ENCODE results near the gene CD2BP2.

DNA sequence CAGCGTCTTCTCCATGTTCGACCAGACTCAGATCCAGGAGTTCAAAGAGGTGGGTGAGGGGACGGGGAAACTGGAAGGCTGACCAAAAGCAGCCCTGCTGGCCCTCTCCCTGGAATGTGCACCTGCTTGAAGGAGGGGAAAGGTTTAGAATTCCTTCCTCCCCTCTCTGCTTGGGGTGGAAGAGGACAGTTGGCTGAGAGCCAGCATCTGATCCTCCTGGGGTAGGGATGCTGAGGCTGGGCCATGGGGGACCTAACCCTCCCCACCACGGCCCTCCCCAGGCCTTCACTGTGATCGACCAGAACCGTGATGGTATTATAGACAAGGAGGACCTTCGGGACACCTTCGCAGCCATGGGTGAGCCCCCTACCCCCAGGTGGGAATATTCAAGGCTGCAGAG lies 20.8 kb upstream of the CD2BP2 start:
- TF ChIP-seq, protein P1, sequence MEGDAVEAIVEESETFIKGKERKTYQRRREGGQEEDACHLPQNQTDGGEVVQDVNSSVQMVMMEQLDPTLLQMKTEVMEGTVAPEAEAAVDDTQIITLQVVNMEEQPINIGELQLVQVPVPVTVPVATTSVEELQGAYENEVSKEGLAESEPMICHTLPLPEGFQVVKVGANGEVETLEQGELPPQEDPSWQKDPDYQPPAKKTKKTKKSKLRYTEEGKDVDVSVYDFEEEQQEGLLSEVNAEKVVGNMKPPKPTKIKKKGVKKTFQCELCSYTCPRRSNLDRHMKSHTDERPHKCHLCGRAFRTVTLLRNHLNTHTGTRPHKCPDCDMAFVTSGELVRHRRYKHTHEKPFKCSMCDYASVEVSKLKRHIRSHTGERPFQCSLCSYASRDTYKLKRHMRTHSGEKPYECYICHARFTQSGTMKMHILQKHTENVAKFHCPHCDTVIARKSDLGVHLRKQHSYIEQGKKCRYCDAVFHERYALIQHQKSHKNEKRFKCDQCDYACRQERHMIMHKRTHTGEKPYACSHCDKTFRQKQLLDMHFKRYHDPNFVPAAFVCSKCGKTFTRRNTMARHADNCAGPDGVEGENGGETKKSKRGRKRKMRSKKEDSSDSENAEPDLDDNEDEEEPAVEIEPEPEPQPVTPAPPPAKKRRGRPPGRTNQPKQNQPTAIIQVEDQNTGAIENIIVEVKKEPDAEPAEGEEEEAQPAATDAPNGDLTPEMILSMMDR (IDR thresholded peaks at IDR 0.05) = no peak
- TF ChIP-seq POLR2A (IDR thresholded peaks at IDR 0.05) = no peak

Data from adrenal gland (tissue), 5 donors.